ENCODE results near the gene STK11IP.

The STK11IP gene

DNA sequence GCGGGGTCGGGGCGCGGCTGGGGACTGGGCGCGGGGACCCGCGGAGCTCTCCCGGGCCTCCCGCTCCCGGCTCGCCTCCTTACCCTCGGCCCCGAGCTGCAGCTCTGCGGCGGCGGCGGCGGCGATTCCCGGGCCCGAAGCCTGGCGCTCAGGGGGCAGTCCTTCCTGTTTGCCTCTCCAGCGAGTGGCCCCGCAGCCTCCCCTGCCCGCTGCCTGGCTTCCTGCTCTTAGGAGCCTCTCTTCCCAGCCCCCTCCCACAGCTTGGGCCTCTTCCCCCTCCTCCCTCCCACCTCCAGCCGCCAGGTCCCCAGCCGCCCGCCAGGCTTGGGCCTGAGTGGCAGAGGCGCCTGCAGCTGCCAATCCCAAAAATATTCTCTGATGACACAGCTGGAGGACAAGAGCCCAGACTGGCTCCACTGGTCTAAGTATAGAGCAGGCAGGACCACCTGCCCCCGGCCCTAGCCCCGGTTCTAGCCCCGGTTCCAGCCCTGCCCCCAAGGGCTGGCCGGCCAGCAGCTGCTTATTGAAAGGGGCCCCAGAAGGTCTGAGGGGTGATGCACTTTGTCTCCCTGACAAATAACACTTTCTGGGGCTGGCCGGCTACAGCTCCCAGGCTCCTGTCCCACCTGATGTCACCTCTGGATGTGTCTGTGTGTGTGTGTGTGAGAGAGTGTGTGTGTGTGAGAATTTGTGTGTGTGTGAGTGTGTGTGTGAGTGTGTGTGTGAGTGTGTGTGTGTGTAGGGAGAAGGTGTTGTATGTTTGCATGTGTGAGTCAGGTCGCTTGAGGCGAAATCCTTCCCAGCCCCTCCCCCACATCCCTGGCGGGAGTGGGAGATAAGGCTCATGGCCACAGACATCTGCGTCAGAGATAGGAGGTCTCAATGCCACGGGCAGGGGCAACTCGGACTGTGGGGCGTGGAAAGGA lies 26.1 kb upstream of the STK11IP start, which contains the start of gene OBSL1 (continued):
- TF ChIP-seq ZBTB20 (tag by site-specific recombination; IDR thresholded peaks at IDR 0.05) (peak; percentile 72; the same call in 1 of the 2 replicates), ZNF37A (tag by site-specific recombination; IDR thresholded peaks at IDR 0.05) (no peak), ZNF174 (tag by site-specific recombination; IDR thresholded peaks at IDR 0.05) (no peak), ZNF621 (tag by site-specific recombination; IDR thresholded peaks at IDR 0.05) (peak; percentile 80; the same call in 1 of the 2 replicates), GFI1B (tag by site-specific recombination; IDR thresholded peaks at IDR 0.05) (no peak), SP3 (tag by site-specific recombination; IDR thresholded peaks at IDR 0.05) (peak; percentile 33; the same call in 1 of the 2 replicates), BCL11A (tag by site-specific recombination; IDR thresholded peaks at IDR 0.05; ENCODE audit: low read depth) (peak; percentile 89), ZNF549 (tag by site-specific recombination; IDR thresholded peaks at IDR 0.05) (no peak), ZNF521 (tag by site-specific recombination; IDR thresholded peaks at IDR 0.05) (no peak), ZNF138 (tag by site-specific recombination; IDR thresholded peaks at IDR 0.05; ENCODE audit: borderline replicate concordance) (no peak), ZNF292 (tag by site-specific recombination; IDR thresholded peaks at IDR 0.05; ENCODE audit: borderline replicate concordance, low read depth) (no peak), ZNF140 (tag by site-specific recombination; IDR thresholded peaks at IDR 0.05) (no peak), ZNF555 (tag by site-specific recombination; conservative IDR thresholded peaks at IDR 0.05) (no peak), KLF8 (tag by site-specific recombination; IDR thresholded peaks at IDR 0.05) (peak; percentile 37; the same call in 1 of the 2 replicates), GLIS2 (tag by site-specific recombination; IDR thresholded peaks at IDR 0.05) (peak; percentile 53), ZNF366 (tag by site-specific recombination; conservative IDR thresholded peaks at IDR 0.05) (peak; percentile 86), FEZF1 (tag by site-specific recombination; IDR thresholded peaks at IDR 0.05) (peak; percentile 4; the same call in 1 of the 2 replicates), ZNF701 (tag by site-specific recombination; IDR thresholded peaks at IDR 0.05) (no peak), ZNF510 (tag by site-specific recombination; IDR thresholded peaks at IDR 0.05; ENCODE audit: insufficient replicate concordance) (no peak), ZNF777 (tag by site-specific recombination; IDR thresholded peaks at IDR 0.05; ENCODE audit: borderline replicate concordance) (0 out of 2 replicates have a peak, but pooled peaks have one; percentile 39), ZNF341 (tag by site-specific recombination; IDR thresholded peaks at IDR 0.05; ENCODE audit: low read depth) (no peak)
- TF ChIP-seq, protein P1, sequence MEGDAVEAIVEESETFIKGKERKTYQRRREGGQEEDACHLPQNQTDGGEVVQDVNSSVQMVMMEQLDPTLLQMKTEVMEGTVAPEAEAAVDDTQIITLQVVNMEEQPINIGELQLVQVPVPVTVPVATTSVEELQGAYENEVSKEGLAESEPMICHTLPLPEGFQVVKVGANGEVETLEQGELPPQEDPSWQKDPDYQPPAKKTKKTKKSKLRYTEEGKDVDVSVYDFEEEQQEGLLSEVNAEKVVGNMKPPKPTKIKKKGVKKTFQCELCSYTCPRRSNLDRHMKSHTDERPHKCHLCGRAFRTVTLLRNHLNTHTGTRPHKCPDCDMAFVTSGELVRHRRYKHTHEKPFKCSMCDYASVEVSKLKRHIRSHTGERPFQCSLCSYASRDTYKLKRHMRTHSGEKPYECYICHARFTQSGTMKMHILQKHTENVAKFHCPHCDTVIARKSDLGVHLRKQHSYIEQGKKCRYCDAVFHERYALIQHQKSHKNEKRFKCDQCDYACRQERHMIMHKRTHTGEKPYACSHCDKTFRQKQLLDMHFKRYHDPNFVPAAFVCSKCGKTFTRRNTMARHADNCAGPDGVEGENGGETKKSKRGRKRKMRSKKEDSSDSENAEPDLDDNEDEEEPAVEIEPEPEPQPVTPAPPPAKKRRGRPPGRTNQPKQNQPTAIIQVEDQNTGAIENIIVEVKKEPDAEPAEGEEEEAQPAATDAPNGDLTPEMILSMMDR (tag by site-specific recombination; IDR thresholded peaks at IDR 0.05), result no peak; the same call in 1 of the 2 replicates
- TF ChIP-seq, protein P2, sequence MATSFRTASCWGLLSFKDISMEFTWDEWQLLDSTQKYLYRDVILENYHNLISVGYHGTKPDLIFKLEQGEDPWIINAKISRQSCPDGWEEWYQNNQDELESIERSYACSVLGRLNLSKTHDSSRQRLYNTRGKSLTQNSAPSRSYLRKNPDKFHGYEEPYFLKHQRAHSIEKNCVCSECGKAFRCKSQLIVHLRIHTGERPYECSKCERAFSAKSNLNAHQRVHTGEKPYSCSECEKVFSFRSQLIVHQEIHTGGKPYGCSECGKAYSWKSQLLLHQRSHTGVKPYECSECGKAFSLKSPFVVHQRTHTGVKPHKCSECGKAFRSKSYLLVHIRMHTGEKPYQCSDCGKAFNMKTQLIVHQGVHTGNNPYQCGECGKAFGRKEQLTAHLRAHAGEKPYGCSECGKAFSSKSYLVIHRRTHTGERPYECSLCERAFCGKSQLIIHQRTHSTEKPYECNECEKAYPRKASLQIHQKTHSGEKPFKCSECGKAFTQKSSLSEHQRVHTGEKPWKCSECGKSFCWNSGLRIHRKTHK (tag by site-specific recombination; IDR thresholded peaks at IDR 0.05), result no peak
- TF ChIP-seq, protein P3, sequence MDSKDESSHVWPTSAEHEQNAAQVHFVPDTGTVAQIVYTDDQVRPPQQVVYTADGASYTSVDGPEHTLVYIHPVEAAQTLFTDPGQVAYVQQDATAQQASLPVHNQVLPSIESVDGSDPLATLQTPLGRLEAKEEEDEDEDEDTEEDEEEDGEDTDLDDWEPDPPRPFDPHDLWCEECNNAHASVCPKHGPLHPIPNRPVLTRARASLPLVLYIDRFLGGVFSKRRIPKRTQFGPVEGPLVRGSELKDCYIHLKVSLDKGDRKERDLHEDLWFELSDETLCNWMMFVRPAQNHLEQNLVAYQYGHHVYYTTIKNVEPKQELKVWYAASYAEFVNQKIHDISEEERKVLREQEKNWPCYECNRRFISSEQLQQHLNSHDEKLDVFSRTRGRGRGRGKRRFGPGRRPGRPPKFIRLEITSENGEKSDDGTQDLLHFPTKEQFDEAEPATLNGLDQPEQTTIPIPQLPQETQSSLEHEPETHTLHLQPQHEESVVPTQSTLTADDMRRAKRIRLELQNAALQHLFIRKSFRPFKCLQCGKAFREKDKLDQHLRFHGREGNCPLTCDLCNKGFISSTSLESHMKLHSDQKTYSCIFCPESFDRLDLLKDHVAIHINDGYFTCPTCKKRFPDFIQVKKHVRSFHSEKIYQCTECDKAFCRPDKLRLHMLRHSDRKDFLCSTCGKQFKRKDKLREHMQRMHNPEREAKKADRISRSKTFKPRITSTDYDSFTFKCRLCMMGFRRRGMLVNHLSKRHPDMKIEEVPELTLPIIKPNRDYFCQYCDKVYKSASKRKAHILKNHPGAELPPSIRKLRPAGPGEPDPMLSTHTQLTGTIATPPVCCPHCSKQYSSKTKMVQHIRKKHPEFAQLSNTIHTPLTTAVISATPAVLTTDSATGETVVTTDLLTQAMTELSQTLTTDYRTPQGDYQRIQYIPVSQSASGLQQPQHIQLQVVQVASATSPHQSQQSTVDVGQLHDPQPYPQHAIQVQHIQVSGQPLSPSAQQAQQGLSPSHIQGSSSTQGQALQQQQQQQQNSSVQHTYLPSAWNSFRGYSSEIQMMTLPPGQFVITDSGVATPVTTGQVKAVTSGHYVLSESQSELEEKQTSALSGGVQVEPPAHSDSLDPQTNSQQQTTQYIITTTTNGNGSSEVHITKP (tag by site-specific recombination; IDR thresholded peaks at IDR 0.05), result peak; percentile 45
- TF ChIP-seq, protein P4, sequence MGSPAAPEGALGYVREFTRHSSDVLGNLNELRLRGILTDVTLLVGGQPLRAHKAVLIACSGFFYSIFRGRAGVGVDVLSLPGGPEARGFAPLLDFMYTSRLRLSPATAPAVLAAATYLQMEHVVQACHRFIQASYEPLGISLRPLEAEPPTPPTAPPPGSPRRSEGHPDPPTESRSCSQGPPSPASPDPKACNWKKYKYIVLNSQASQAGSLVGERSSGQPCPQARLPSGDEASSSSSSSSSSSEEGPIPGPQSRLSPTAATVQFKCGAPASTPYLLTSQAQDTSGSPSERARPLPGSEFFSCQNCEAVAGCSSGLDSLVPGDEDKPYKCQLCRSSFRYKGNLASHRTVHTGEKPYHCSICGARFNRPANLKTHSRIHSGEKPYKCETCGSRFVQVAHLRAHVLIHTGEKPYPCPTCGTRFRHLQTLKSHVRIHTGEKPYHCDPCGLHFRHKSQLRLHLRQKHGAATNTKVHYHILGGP (tag by site-specific recombination; IDR thresholded peaks at IDR 0.05), result peak; percentile 74
- TF ChIP-seq, protein P5, sequence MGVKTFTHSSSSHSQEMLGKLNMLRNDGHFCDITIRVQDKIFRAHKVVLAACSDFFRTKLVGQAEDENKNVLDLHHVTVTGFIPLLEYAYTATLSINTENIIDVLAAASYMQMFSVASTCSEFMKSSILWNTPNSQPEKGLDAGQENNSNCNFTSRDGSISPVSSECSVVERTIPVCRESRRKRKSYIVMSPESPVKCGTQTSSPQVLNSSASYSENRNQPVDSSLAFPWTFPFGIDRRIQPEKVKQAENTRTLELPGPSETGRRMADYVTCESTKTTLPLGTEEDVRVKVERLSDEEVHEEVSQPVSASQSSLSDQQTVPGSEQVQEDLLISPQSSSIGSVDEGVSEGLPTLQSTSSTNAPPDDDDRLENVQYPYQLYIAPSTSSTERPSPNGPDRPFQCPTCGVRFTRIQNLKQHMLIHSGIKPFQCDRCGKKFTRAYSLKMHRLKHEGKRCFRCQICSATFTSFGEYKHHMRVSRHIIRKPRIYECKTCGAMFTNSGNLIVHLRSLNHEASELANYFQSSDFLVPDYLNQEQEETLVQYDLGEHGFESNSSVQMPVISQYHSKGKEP (tag by site-specific recombination; IDR thresholded peaks at IDR 0.05), result no peak

All from HEK293 (cell line).